ENCODE measurements around the gene PTPRD. TPM values are rescaled to one million over a fixed set of nuclear protein-coding genes. Genes with fewer than 3 reads are reported as not detected.

The PTPRD gene
- total and polyA plus RNA-seq, 2 of the 4 experiments (the other 2 are of a cell fraction) = 0.07 to 0.18 TPM

- no peak for DNase-seq
- no peak overlapping the region for H3K4me2 ChIP-seq (ENCODE audit: low read depth, low read length)
- H3K27me3 ChIP-seq (ENCODE audit: control insufficient read depth, insufficient read depth, low read length) = no peaks in the 10 kb centered on the region
- no peak overlapping the region for H3K4ac ChIP-seq (ENCODE audit: low read depth, low read length)
- no peak overlapping the region for H2BK20ac ChIP-seq (ENCODE audit: low read depth, low read length)
- H3K27ac ChIP-seq (ENCODE audit: insufficient read depth, low read length) = no peak overlapping the region
- no peak overlapping the region for H3K23ac ChIP-seq (ENCODE audit: low read depth, low read length)
- POLR2A ChIA-PET (ENCODE audit: unreplicated experiment) = no interaction called here
- H4K5ac ChIP-seq (ENCODE audit: low read depth, low read length) = no peak overlapping the region
- no TSS peak for BruUV-seq (replicated peaks)
- CTCF ChIA-PET = interaction anchor here (0.7 kb wide), 1 partner anchor 630 kb away, joined by 3 read pairs; no protein-coding TSS in a partner anchor
- no peak for TF ChIP-seq ELK1 (IDR thresholded peaks at IDR 0.05; ENCODE audit: borderline replicate concordance, low read depth, low read length)
- no peak for TF ChIP-seq NFE2L2 (IDR thresholded peaks at IDR 0.05; ENCODE audit: low read depth, low read length)
- no peaks in the 10 kb centered on the region for H3K79me1 ChIP-seq (ENCODE audit: low read depth in 1 of 2, low read length in 2 of 2)
- H2BK120ac ChIP-seq (ENCODE audit: low read depth, low read length) = no peak overlapping the region
- dilution Hi-C loops (cut with HindIII; ENCODE audit: low sequenced_read_pairs, unreplicated experiment) (no loop called here), in situ Hi-C loops (cut with MboI; ENCODE audit: low sequenced_read_pairs) (no loop called here), intact Hi-C loops (cut with micrococcal nuclease) (no loop called here)
- H4K20me1 ChIP-seq (ENCODE audit: insufficient read depth, low read length) = no peaks in the 10 kb centered on the region
- H2BK15ac ChIP-seq (ENCODE audit: low read depth, low read length) = no peak overlapping the region
- no peak overlapping the region for H2AK5ac ChIP-seq (ENCODE audit: low read depth, low read length)
- H2AK9ac ChIP-seq (replicated peaks; ENCODE audit: low read depth, low read length, poor library complexity) = no peak overlapping the region
- no peaks in the 10 kb centered on the region for H3K9me1 ChIP-seq (ENCODE audit: insufficient read depth, low read length)
- no peak overlapping the region for H3K56ac ChIP-seq (ENCODE audit: extremely low read depth, insufficient read depth, low read length)
- no peak overlapping the region for H3K14ac ChIP-seq (replicated peaks; ENCODE audit: low read depth, low read length)
- H3K4me1 ChIP-seq (ENCODE audit: control insufficient read depth, insufficient read depth, low read length) = no peaks in the 10 kb centered on the region
- no peak overlapping the region for H3K4me3 ChIP-seq (ENCODE audit: insufficient read depth, low read depth, low read length)
- no peak for ATAC-seq (ENCODE audit: low read depth)
- H3K9ac ChIP-seq (ENCODE audit: low read depth, low read length) = no peak overlapping the region
- no peak overlapping the region for H2AFZ ChIP-seq (replicated peaks; ENCODE audit: low read length, poor library complexity)
- H4K8ac ChIP-seq (ENCODE audit: low read depth in 2 of 2, low read length in 2 of 2) = no peak overlapping the region
- WGBS, 2 experiments (ENCODE audit: extremely low coverage in 2 of 2, insufficient read length in 1 of 2) = no CpG with 5 or more reads among the region's 2 CpGs
- no peaks in the 10 kb centered on the region for H3K36me3 ChIP-seq (ENCODE audit: control insufficient read depth, insufficient read depth, low read length)
- H4K91ac ChIP-seq (ENCODE audit: insufficient read depth, low read depth, low read length) = no peak overlapping the region
- no peaks in the 10 kb centered on the region; the same call in 1 of the 2 replicates for H3K9me3 ChIP-seq (ENCODE audit: control insufficient read depth, insufficient read depth, low read length)
- no peak overlapping the region for H2BK5ac ChIP-seq (ENCODE audit: low read depth, low read length, poor library complexity, severe bottlenecking)
- H3K18ac ChIP-seq (ENCODE audit: low read depth, low read length) = no peak overlapping the region
These were observed 330.7 kb downstream of the PTPRD start for GRCh38 chr9:10282084-10282483.
